ENCODE measurements around the gene SLC6A1.

SLC6A1 gene

DNA sequence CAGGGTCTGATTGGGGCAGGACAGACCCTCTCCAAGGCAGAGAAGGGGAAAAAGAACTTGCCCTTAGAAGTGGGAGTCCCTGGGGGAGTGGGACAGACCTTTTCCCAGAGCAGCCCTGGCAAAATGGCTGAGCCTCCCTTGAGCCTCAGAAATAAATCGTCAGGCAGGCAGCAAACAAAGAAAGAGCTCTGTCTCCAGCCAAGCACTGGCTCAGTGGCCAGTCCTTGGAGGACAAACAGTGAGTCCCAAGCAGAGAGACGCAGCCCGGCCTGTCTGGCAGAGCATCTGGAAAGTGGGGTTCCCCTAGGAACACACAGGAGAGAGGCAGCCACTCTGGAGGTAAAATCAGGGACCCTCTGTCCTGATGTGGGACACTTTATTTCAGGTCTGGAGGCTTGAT, 1.8 kb downstream of the SLC6A1 start:
- H3K36me3 ChIP-seq (ENCODE audit: control insufficient read depth, insufficient read depth, low read length) = no peaks in the 10 kb centered on the region
- TF ChIP-seq, protein P1, sequence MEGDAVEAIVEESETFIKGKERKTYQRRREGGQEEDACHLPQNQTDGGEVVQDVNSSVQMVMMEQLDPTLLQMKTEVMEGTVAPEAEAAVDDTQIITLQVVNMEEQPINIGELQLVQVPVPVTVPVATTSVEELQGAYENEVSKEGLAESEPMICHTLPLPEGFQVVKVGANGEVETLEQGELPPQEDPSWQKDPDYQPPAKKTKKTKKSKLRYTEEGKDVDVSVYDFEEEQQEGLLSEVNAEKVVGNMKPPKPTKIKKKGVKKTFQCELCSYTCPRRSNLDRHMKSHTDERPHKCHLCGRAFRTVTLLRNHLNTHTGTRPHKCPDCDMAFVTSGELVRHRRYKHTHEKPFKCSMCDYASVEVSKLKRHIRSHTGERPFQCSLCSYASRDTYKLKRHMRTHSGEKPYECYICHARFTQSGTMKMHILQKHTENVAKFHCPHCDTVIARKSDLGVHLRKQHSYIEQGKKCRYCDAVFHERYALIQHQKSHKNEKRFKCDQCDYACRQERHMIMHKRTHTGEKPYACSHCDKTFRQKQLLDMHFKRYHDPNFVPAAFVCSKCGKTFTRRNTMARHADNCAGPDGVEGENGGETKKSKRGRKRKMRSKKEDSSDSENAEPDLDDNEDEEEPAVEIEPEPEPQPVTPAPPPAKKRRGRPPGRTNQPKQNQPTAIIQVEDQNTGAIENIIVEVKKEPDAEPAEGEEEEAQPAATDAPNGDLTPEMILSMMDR (IDR thresholded peaks at IDR 0.05) = no peak
- peak overlapping the region; percentile 9 for H3K4me2 ChIP-seq (ENCODE audit: low read length)
- H3K4me3 ChIP-seq (ENCODE audit: low read depth, low read length) = no peak overlapping the region
- H3K79me2 ChIP-seq = no peaks in the 10 kb centered on the region
- peak overlapping the region; percentile 16 for H3K27ac ChIP-seq
- no peaks in the 10 kb centered on the region for H3K9me3 ChIP-seq (ENCODE audit: control insufficient read depth, low read length)
- H3K4me1 ChIP-seq = peaks cover 32% of the 10 kb centered on the region
- no peak overlapping the region for H3K9ac ChIP-seq
- H2AFZ ChIP-seq = peak overlapping the region; percentile 13
- no peaks in the 10 kb centered on the region for H3K27me3 ChIP-seq (ENCODE audit: control insufficient read depth, insufficient read depth, low read length)

GRCh38 chr3:10995871-10996270, 3.3 kb downstream of the SLC6A1 start:
- H3K4me2 ChIP-seq (ENCODE audit: low read length) = no peak overlapping the region
- no peak overlapping the region for H3K27ac ChIP-seq
- H3K27me3 ChIP-seq (ENCODE audit: control insufficient read depth, insufficient read depth, low read length) = no peaks in the 10 kb centered on the region
- no peak overlapping the region for H3K9ac ChIP-seq
- H3K36me3 ChIP-seq (ENCODE audit: control insufficient read depth, insufficient read depth, low read length) = no peaks in the 10 kb centered on the region
- TF ChIP-seq, protein P1 (IDR thresholded peaks at IDR 0.05) = no peak
- no peaks in the 10 kb centered on the region for H3K9me3 ChIP-seq (ENCODE audit: control insufficient read depth, low read length)
- peaks cover 12% of the 10 kb centered on the region for H3K79me2 ChIP-seq
- H2AFZ ChIP-seq = no peak overlapping the region
- H3K4me3 ChIP-seq (ENCODE audit: low read depth, low read length) = no peak overlapping the region
- H3K4me1 ChIP-seq = peaks cover 34% of the 10 kb centered on the region

GRCh38 chr3:10996345-10997013, 3.9 kb downstream of the SLC6A1 start:
- Histone ChIP-seq H3K4me1 (peaks cover 40% of the 10 kb centered on the region), H3K4me2 (ENCODE audit: low read length) (no peak overlapping the region), H3K9ac (no peak overlapping the region), H3K27ac (no peak overlapping the region), H3K4me3 (ENCODE audit: low read depth, low read length) (no peak overlapping the region), H3K79me2 (peaks cover 14% of the 10 kb centered on the region), H3K9me3 (ENCODE audit: control insufficient read depth, low read length) (no peaks in the 10 kb centered on the region), H2AFZ (no peak overlapping the region), H3K27me3 (ENCODE audit: control insufficient read depth, insufficient read depth, low read length) (no peaks in the 10 kb centered on the region), H3K36me3 (ENCODE audit: control insufficient read depth, insufficient read depth, low read length) (no peaks in the 10 kb centered on the region)
- TF ChIP-seq, protein P1 (IDR thresholded peaks at IDR 0.05) = no peak

DNA sequence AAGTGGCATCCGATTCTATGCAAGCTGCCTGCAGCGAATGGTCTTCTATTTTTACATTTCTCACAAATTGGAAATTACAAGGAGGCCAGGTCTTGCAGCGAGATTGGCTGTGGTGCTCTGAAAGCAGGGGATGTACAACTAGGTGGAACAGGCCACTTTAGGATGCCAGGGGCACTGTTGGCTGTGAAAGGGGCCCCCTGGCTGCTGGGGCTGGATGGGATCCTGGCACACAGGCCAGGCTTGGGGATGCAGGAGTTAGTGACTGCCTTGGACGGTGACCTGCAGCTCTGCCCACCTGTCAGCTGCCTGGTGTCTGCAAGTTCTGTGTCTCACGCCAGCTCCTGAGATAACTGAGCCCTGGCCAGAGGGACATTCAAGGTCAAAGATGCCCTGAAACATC, 4.6 kb downstream of the SLC6A1 start:
- Histone ChIP-seq H3K27me3 (ENCODE audit: control insufficient read depth, insufficient read depth, low read length) (no peaks in the 10 kb centered on the region), H3K9me3 (ENCODE audit: control insufficient read depth, low read length) (no peaks in the 10 kb centered on the region), H3K27ac (peak overlapping the region; percentile 45), H3K4me1 (peaks cover 36% of the 10 kb centered on the region), H3K79me2 (peaks cover 14% of the 10 kb centered on the region), H3K4me2 (ENCODE audit: low read length) (no peak overlapping the region), H3K4me3 (ENCODE audit: low read depth, low read length) (no peak overlapping the region), H3K36me3 (ENCODE audit: control insufficient read depth, insufficient read depth, low read length) (no peaks in the 10 kb centered on the region), H2AFZ (no peak overlapping the region), H3K9ac (no peak overlapping the region)
- TF ChIP-seq, protein P1 (IDR thresholded peaks at IDR 0.05) = no peak

DNA sequence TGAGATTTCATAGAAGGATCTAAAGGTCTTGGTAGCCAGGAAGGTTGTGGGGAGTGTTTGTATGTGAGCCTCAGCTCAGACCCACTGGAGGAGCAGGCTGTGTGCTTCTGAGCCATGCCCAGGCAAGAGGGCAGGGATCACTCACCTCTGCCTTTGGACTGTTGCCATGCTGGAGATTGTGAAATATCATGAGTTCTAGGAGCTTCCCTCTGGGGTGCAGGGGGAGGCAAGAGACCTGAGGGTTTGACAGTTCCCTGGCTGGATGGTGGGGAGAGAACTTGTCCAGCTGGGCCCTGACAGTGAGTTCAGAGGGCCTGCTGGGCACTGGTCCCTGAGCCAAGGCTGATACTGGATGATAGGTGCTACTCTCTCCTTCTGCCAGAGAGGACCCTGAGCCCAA, 6.0 kb downstream of the SLC6A1 start:
- TF ChIP-seq, protein P1 (IDR thresholded peaks at IDR 0.05) = no peak
- H3K36me3 ChIP-seq (ENCODE audit: control insufficient read depth, insufficient read depth, low read length) = no peaks in the 10 kb centered on the region
- no peaks in the 10 kb centered on the region for H3K27me3 ChIP-seq (ENCODE audit: control insufficient read depth, insufficient read depth, low read length)
- no peak overlapping the region for H3K9ac ChIP-seq
- peaks cover 40% of the 10 kb centered on the region for H3K4me1 ChIP-seq
- peak overlapping the region; percentile 45 for H3K27ac ChIP-seq
- no peaks in the 10 kb centered on the region for H3K9me3 ChIP-seq (ENCODE audit: control insufficient read depth, low read length)
- peaks cover 14% of the 10 kb centered on the region for H3K79me2 ChIP-seq
- H3K4me2 ChIP-seq (ENCODE audit: low read length) = no peak overlapping the region
- H3K4me3 ChIP-seq (ENCODE audit: low read depth, low read length) = no peak overlapping the region
- no peak overlapping the region for H2AFZ ChIP-seq
